Neural cell (in vitro differentiated cells): Measurements from ENCODE around the gene MAGI1. TPM values are rescaled to one million over a fixed set of nuclear protein-coding genes. Genes with fewer than 3 reads are reported as not detected.

Experiments
- H2AFZ ChIP-seq: fragments of 200-600, 300-800 bp; sonication (generic), shearing (Covaris generic); 2 replicates; pipeline ENCODE4 v1.6.0; 2014; ENCODE audit warnings: low read depth, mild to moderate bottlenecking, antibody characterized with exemption, low read length, moderate library complexity
- H3F3A ChIP-seq: fragments of 200-600 bp; shearing (Covaris generic); 2 replicates; pipeline ENCODE4 v1.6.1; 2016; ENCODE audit warnings: mild to moderate bottlenecking, moderate library complexity, mixed read lengths, antibody characterized with exemption, low read length; ENCODE audit not compliant: insufficient read depth, poor library complexity, severe bottlenecking
- H3K27ac ChIP-seq: fragments of 200-600, 300-800 bp; sonication (generic), shearing (Covaris generic); 2 replicates; pipeline ENCODE4 v1.5.1; 2014; ENCODE audit warnings: mild to moderate bottlenecking, low read length, moderate library complexity
- H3K27me3 ChIP-seq: fragments of 300-800, 200-600 bp; sonication (generic), shearing (Covaris generic); 2 replicates; pipeline ENCODE4 v1.6.0; 2014; ENCODE audit warnings: mild to moderate bottlenecking, low read depth, low read length, moderate library complexity; ENCODE audit not compliant: insufficient read depth
- H3K36me3 ChIP-seq: fragments of 300-800, 200-600 bp; sonication (generic), shearing (Covaris generic); 2 replicates; pipeline ENCODE4 v1.5.1; 2014; ENCODE audit warnings: mild to moderate bottlenecking, antibody characterized with exemption, low read length, moderate library complexity; ENCODE audit not compliant: insufficient read depth
- H3K4me2 ChIP-seq: fragments of 300-800, 200-600 bp; sonication (generic), shearing (Covaris generic); 2 replicates; pipeline ENCODE4 v1.6.0; 2014; ENCODE audit warnings: mild to moderate bottlenecking, low read length
- H3K4me3 ChIP-seq: fragments of 300-800, 200-600 bp; sonication (generic), shearing (Covaris generic); 2 replicates; pipeline ENCODE4 v1.5.1; 2014; ENCODE audit warnings: mild to moderate bottlenecking, low read length, moderate library complexity
- H3K79me2 ChIP-seq: fragments of 200-600 bp; shearing (Covaris generic); replicated peaks from 2 replicates; pipeline ENCODE4 v1.6.0; 2014; ENCODE audit warnings: mild to moderate bottlenecking, low read length, moderate library complexity; ENCODE audit not compliant: insufficient read depth
- H3K9ac ChIP-seq: fragments of 300-800, 200-600 bp; sonication (generic), shearing (Covaris generic); 2 replicates; pipeline ENCODE4 v1.6.1; 2016; ENCODE audit warnings: mild to moderate bottlenecking, low read length, mixed read lengths
- H3K9me2 ChIP-seq: fragments of 200-600 bp; shearing (Covaris generic); 2 replicates; pipeline ENCODE4 v1.6.1; 2016; ENCODE audit warnings: mild to moderate bottlenecking, low read length, mixed read lengths; ENCODE audit not compliant: insufficient read depth
- H3K9me3 ChIP-seq: fragments of 200-600, 300-800 bp; sonication (generic), shearing (Covaris generic); 2 replicates; pipeline ENCODE4 v1.6.1; 2016; ENCODE audit warnings: mild to moderate bottlenecking, mixed run types, low read length, moderate library complexity, mixed read lengths
- H4K20me1 ChIP-seq: fragments of 200-600 bp; shearing (Covaris generic); 2 replicates; pipeline ENCODE4 v1.6.1; 2016; ENCODE audit warnings: mild to moderate bottlenecking, mixed run types; ENCODE audit not compliant: insufficient read depth
- CTCF ChIP-seq: fragments of 450-650 bp; IDR thresholded peaks from 2 replicates; pipeline ENCODE4 v1.5.1; 2014; ENCODE audit warnings: antibody characterized with exemption, mild to moderate bottlenecking, moderate library complexity; ENCODE audit not compliant: poor library complexity, severe bottlenecking
- EP300 ChIP-seq: fragments of 450-650 bp; conservative IDR thresholded peaks from 2 replicates; pipeline ENCODE4 v1.6.1; 2014; ENCODE audit warnings: antibody characterized with exemption, mild to moderate bottlenecking, moderate library complexity; ENCODE audit not compliant: poor library complexity, severe bottlenecking
- EZH2 ChIP-seq: fragments of 200-600, 300-800 bp; shearing (Covaris generic), sonication (generic); IDR thresholded peaks from 2 replicates; pipeline ENCODE4 v1.6.1; 2014; ENCODE audit warnings: antibody characterized with exemption, low read length, borderline replicate concordance, mild to moderate bottlenecking; ENCODE audit not compliant: insufficient read depth, poor library complexity, severe bottlenecking
- MXI1 ChIP-seq: fragments of 450-650 bp; conservative IDR thresholded peaks from 2 replicates; pipeline ENCODE4 v1.6.1; 2014; ENCODE audit warnings: antibody characterized with exemption, mild to moderate bottlenecking; ENCODE audit not compliant: poor library complexity, severe bottlenecking
- POLR2AphosphoS5 ChIP-seq: IDR thresholded peaks from 2 replicates; pipeline ENCODE4 v1.6.1; 2012
- RAD21 ChIP-seq: fragments of 450-650 bp; conservative IDR thresholded peaks from 2 replicates; pipeline ENCODE4 v1.6.1; 2014; ENCODE audit warnings: antibody characterized with exemption, mild to moderate bottlenecking, moderate library complexity
- REST ChIP-seq: IDR thresholded peaks from 2 replicates; pipeline ENCODE4 v1.6.1; 2012; ENCODE audit warnings: borderline replicate concordance
- SMC3 ChIP-seq: fragments of 450-650 bp; conservative IDR thresholded peaks from 2 replicates; pipeline ENCODE4 v1.6.1; 2014; ENCODE audit warnings: antibody characterized with exemption, mild to moderate bottlenecking, moderate library complexity; ENCODE audit not compliant: poor library complexity
- TAF1 ChIP-seq: IDR thresholded peaks from 2 replicates; pipeline ENCODE4 v1.6.1; 2012; ENCODE audit warnings: low read depth
- polyA plus RNA-seq: library from polyadenylated mRNA; depleted of rRNA; stranded (reverse); fragments of >200 nt; gene quantifications from 2 replicates; pipeline ENCODE4 v1.2.3, GENCODE V29; 2014

Gene MAGI1
- polyA plus RNA-seq, 1 donor from 2014 or later: 44.7 TPM

- no peaks in the 10 kb centered on the region for H3K9me3 ChIP-seq
- H3K27ac ChIP-seq: no peak overlapping the region
- no peaks in the 10 kb centered on the region for H3K27me3 ChIP-seq
- H3F3A ChIP-seq: no peaks in the 10 kb centered on the region
- H2AFZ ChIP-seq: no peak overlapping the region
- H3K9ac ChIP-seq: no peak overlapping the region
- H3K4me3 ChIP-seq: no peak overlapping the region
- H4K20me1 ChIP-seq: no peaks in the 10 kb centered on the region
- H3K36me3 ChIP-seq: peaks cover 17% of the 10 kb centered on the region
- H3K9me2 ChIP-seq: no peaks in the 10 kb centered on the region
- no peak for TF ChIP-seq REST
- TF ChIP-seq EZH2: no peak
- TF ChIP-seq POLR2AphosphoS5: no peak
- no peak for TF ChIP-seq EP300
- TF ChIP-seq MXI1: no peak
- no peak for TF ChIP-seq SMC3
- no peak for TF ChIP-seq RAD21
- TF ChIP-seq TAF1: no peak
- no peak for TF ChIP-seq CTCF
- no peak overlapping the region for H3K4me2 ChIP-seq
- no peaks in the 10 kb centered on the region for H3K79me2 ChIP-seq
These were observed 661.1 kb downstream of the MAGI1 start for GRCh38 chr3:65377637-65378036.

GRCh38 chr3:65376426-65376825 is 662.3 kb downstream of the MAGI1 start:
- Histone ChIP-seq H3K9ac (no peak overlapping the region), H3K79me2 (no peaks in the 10 kb centered on the region), H3K36me3 (peaks cover 21% of the 10 kb centered on the region), H2AFZ (no peak overlapping the region), H3K27ac (no peak overlapping the region), H3K4me2 (no peak overlapping the region), H4K20me1 (no peaks in the 10 kb centered on the region), H3K9me2 (no peaks in the 10 kb centered on the region), H3K4me3 (no peak overlapping the region), H3K9me3 (no peaks in the 10 kb centered on the region), H3F3A (no peaks in the 10 kb centered on the region), H3K27me3 (no peaks in the 10 kb centered on the region)
- no peak for TF ChIP-seq REST
- TF ChIP-seq TAF1: no peak
- TF ChIP-seq CTCF: no peak
- no peak for TF ChIP-seq EZH2
- TF ChIP-seq POLR2AphosphoS5: no peak
- no peak for TF ChIP-seq RAD21
- no peak for TF ChIP-seq EP300
- no peak for TF ChIP-seq SMC3
- TF ChIP-seq MXI1: no peak
